ENCODE results near the gene TBCCD1. TPM values are rescaled to one million over a fixed set of nuclear protein-coding genes. Genes with fewer than 3 reads are reported as not detected.

The TBCCD1 gene
- total and polyA plus RNA-seq, 2 of the 8 experiments (the other 6 are each of a cell fraction or from before 2014, with no cell fraction given): 11.3 to 13.9 TPM

- CTCF ChIA-PET (ENCODE audit: partially characterized antibody): interaction anchor here (0.7 to 23.7 kb wide), 16 partner anchors 8 to 232 kb away, joined by 3 to 333 read pairs (median 3); partner anchors contain the start of genes AHSG and EIF4A2
- FAIRE-seq (no peak), DNase-seq (ENCODE audit: low read depth in 1 of 2, low spot score in 2 of 2) (no peak)
- no peaks in the 10 kb centered on the region for H3K27me3 ChIP-seq (replicated peaks in 1 of 4; ENCODE audit: control insufficient read depth in 3 of 4, extremely low read depth in 1 of 4, insufficient read depth in 3 of 4, low read length in 3 of 4)
- H3K4me2 ChIP-seq (ENCODE audit: insufficient read depth in 1 of 2, low read depth in 2 of 2, low read length in 2 of 2): no peak overlapping the region
- H3K4ac ChIP-seq (replicated peaks; ENCODE audit: insufficient read length, low read depth, low read length): no peak overlapping the region
- H4K20me1 ChIP-seq (replicated peaks in 1 of 2; ENCODE audit: control insufficient read depth in 1 of 2, insufficient read depth in 2 of 2, low read length in 2 of 2): no peaks in the 10 kb centered on the region
- no peaks in the 10 kb centered on the region for H3K23me2 ChIP-seq (ENCODE audit: low read depth, low read length)
- H3K27ac ChIP-seq (ENCODE audit: low read depth, low read length): no peak overlapping the region
- POLR2A ChIA-PET (ENCODE audit: partially characterized antibody): interaction anchor here (0.8 to 10.2 kb wide), 6 partner anchors 20 to 201 kb away, joined by 3 to 85 read pairs (median 4); partner anchors contain the start of genes DNAJB11 and EIF4A2
- no peak overlapping the region for H2AK5ac ChIP-seq (ENCODE audit: low read depth, low read length)
- H3K23ac ChIP-seq (ENCODE audit: insufficient read length): no peak overlapping the region
- H2AFZ ChIP-seq (ENCODE audit: low read length): no peak overlapping the region
- H3K79me2 ChIP-seq (ENCODE audit: control insufficient read depth in 1 of 2, insufficient read depth in 2 of 2, low read length in 2 of 2): no peaks in the 10 kb centered on the region
- peaks cover 0 to 9% (median 3%) of the 10 kb centered on the region in 4 experiments; a peak in 5 of 8 replicates for H3K36me3 ChIP-seq (ENCODE audit: control insufficient read depth in 2 of 4, insufficient read depth in 4 of 4, low read length in 3 of 4)
- no peaks in the 10 kb centered on the region for H3K9me3 ChIP-seq (ENCODE audit: insufficient read depth in 2 of 2, low read depth in 1 of 2, low read length in 1 of 2)
- H3K79me1 ChIP-seq (ENCODE audit: low read depth, low read length): no peaks in the 10 kb centered on the region; the same call in 1 of the 2 replicates
- H2BK5ac ChIP-seq (ENCODE audit: low read depth, low read length): no peak overlapping the region
- 87% methylated on average over 5 of the region's 5 CpGs; no CpG with 5 or more reads in 1 of the 2 experiments for WGBS, 2 experiments (ENCODE audit: extremely low coverage in 1 of 2, insufficient coverage in 1 of 2, insufficient read length in 1 of 2, insufficient replicate concordance in 2 of 2, low coverage in 1 of 2, low lambda C conversion rate in 2 of 2, missing lambda C conversion rate in 1 of 2)
- H3K4me1 ChIP-seq (replicated peaks in 1 of 4; ENCODE audit: control insufficient read depth in 3 of 4, insufficient read depth in 4 of 4, low read length in 3 of 4): no peaks in the 10 kb centered on the region
- no peak overlapping the region for H3K14ac ChIP-seq (ENCODE audit: insufficient read length)
- no peak overlapping the region for H3K18ac ChIP-seq (ENCODE audit: extremely low read depth, low read length)
- no peak overlapping the region for H4K5ac ChIP-seq (ENCODE audit: insufficient read length, low read depth, low read length)
- no peak overlapping the region for H2BK20ac ChIP-seq (ENCODE audit: low read length)
- no peak overlapping the region for H3K56ac ChIP-seq (replicated peaks; ENCODE audit: insufficient read length, low read depth, low read length)
- no peak overlapping the region for H4K8ac ChIP-seq (ENCODE audit: extremely low read depth, insufficient read depth, low read length)
- no peak overlapping the region for H2BK120ac ChIP-seq (replicated peaks; ENCODE audit: low read depth, low read length)
- H2BK15ac ChIP-seq (ENCODE audit: low read length): no peak overlapping the region
- H2BK12ac ChIP-seq (ENCODE audit: low read depth, low read length): no peak overlapping the region
- peak overlapping the region in 1 of 4 experiments; percentile 8; a peak in 1 of 7 replicates for H3K9ac ChIP-seq (replicated peaks in 1 of 4; ENCODE audit: extremely low read depth in 1 of 4, low read depth in 3 of 4, low read length in 3 of 4)
- no peak overlapping the region for H4K91ac ChIP-seq (replicated peaks; ENCODE audit: insufficient read length, low read length)
- H3K4me3 ChIP-seq (ENCODE audit: extremely low read depth in 1 of 4, insufficient read depth in 2 of 4, low read depth in 3 of 4, low read length in 4 of 4): no peak overlapping the region
- TF ChIP-seq TCF12 (IDR thresholded peaks at IDR 0.05; ENCODE audit: low read depth, low read length): no peak
- TF ChIP-seq CBX5 (IDR thresholded peaks at IDR 0.05; ENCODE audit: low read depth, low read length): no peak
- TF ChIP-seq HDAC2 (IDR thresholded peaks at IDR 0.05; ENCODE audit: borderline replicate concordance in 1 of 2, low read depth in 2 of 2, low read length in 2 of 2): no peak
- TF ChIP-seq CREB1 (IDR thresholded peaks at IDR 0.05): no peak
Measured at GRCh38 chr3:186589856-186590579, 22.9 kb upstream of the TBCCD1 start.
